NCI-H2196 (cell line): ENCODE results near the gene THAP9.
"Not testable (repeated sequence)": the region's sequence is repeated elsewhere in the genome, so short reads cannot be mapped to it uniquely, and the experiment has no call there.

ENCODE experiments used
- DNase-seq: peaks from one replicate; lab custom pipeline; 2025; ENCODE audit not compliant: unreplicated experiment; lab: John Stamatoyannopoulos, UW

Gene THAP9

GRCh38 chr4:82900411-82901182 is at the start of gene THAP9:
TSS of gene THAP9 (plus strand) at chr4:82900735. CDS start at chr4:82900803, 68 bp downstream.
- DNase-seq = peak; percentile 90

- DNase-seq = no peak
Measured at GRCh38 chr4:82851318-82851717, 49.2 kb upstream of the THAP9 start.

GRCh38 chr4:82851885-82852750 is 48.4 kb upstream of the THAP9 start:
- DNase-seq = peak; percentile 0

GRCh38 chr4:82852751-82853285 is 47.7 kb upstream of the THAP9 start:
- DNase-seq = no peak

GRCh38 chr4:82860487-82860886 is 40.0 kb upstream of the THAP9 start:
- DNase-seq = not testable (repeated sequence)

- DNase-seq = no peak
Measured at GRCh38 chr4:82861529-82861928, 39.0 kb upstream of the THAP9 start.

- DNase-seq = no peak
Measured at GRCh38 chr4:82864336-82864979, 36.1 kb upstream of the THAP9 start.

GRCh38 chr4:82865592-82865991 is 34.9 kb upstream of the THAP9 start:
- no peak for DNase-seq

- not testable (repeated sequence) for DNase-seq
Measured at GRCh38 chr4:82866033-82866432, 34.5 kb upstream of the THAP9 start.

- no peak for DNase-seq
Measured at GRCh38 chr4:82866706-82867385, 33.7 kb upstream of the THAP9 start.

GRCh38 chr4:82868572-82868971 is 32.0 kb upstream of the THAP9 start:
- DNase-seq = no peak

GRCh38 chr4:82885410-82885809 is 15.1 kb upstream of the THAP9 start:
- no peak for DNase-seq

GRCh38 chr4:82886147-82886942 is 14.2 kb upstream of the THAP9 start:
- DNase-seq = no peak

- DNase-seq = no peak
Measured at GRCh38 chr4:82889287-82889686, 11.2 kb upstream of the THAP9 start.

- DNase-seq = no peak
Measured at GRCh38 chr4:82890528-82890900, 10.0 kb upstream of the THAP9 start.

GRCh38 chr4:82890901-82891706 is 9.4 kb upstream of the THAP9 start, which contains the start of gene SEC31A:
TSS of gene SEC31A (minus strand) at chr4:82891153. CDS start at chr4:82881936, 9,217 bp downstream.
- peak; percentile 86 for DNase-seq

GRCh38 chr4:82891707-82892466 is 8.6 kb upstream of the THAP9 start:
- no peak for DNase-seq

GRCh38 chr4:82892467-82892802 is 8.1 kb upstream of the THAP9 start:
- DNase-seq = no peak
